HCT116 (cell line): Measurements from ENCODE around the gene SCN7A. TPM values are rescaled to one million over a fixed set of nuclear protein-coding genes. Genes with fewer than 3 reads are reported as not detected.

Source experiments
- ATAC-seq: fragments of 200-7000 bp; cut with Tn5 transposase; 2 replicates; pipeline ENCODE4 v1.9.1; 2020; ENCODE audit warnings: mild to moderate bottlenecking, moderate library complexity
- BruUV-seq: library from RNA; stranded (reverse); fragments of 400-500 nt; replicated peaks from 2 replicates; lab custom pipeline; 2021; lab: Mats Ljungman, UMichigan
- CTCF ChIA-PET: fragments of 300-600 bp; sonication (Branson Sonifier 250); formaldehyde crosslinking; loops from one replicate; lab custom pipeline; 2021; ENCODE audit warnings: antibody characterized with exemption; lab: Charles Lee
- POLR2A ChIA-PET: fragments of 300-600, 350-600 bp; sonication (Branson Sonifier 250); formaldehyde crosslinking; loops from one replicate; lab custom pipeline; 2021; ENCODE audit warnings: antibody characterized with exemption; lab: Charles Lee
- RAD21 ChIA-PET, 2 experiments: fragments of 300-600 bp; sonication (Branson Sonifier 250); formaldehyde crosslinking; loops; one replicate each; lab custom pipeline; 2023; ENCODE audit warnings: low total read pairs in 2 of 2; ENCODE audit not compliant: uncharacterized antibody in 2 of 2, unreplicated experiment in 2 of 2, low non-redundant PET in 1 of 2; lab: Charles Lee
- DNase-seq: peaks from one replicate; pipeline ENCODE4 v3.0.0-alpha.2; 2010; ENCODE audit warnings: low read depth, low spot score
- H2AFZ ChIP-seq: fragments of 200-600 bp; shearing (Covaris generic), sonication (generic); 2 replicates; pipeline ENCODE4 v1.6.1; 2017; ENCODE audit warnings: low read depth, mixed run types, mixed read lengths, antibody characterized with exemption, low read length; ENCODE audit not compliant: poor library complexity, severe bottlenecking
- H3K27ac ChIP-seq: 2 replicates; pipeline ENCODE4 v1.5.1; 2012; ENCODE audit warnings: low read depth, low read length
- H3K27me3 ChIP-seq: fragments of 200-600 bp; sonication (generic); 2 replicates; pipeline ENCODE4 v1.6.1; 2016; ENCODE audit warnings: mixed run types, low read length, mixed read lengths; ENCODE audit not compliant: insufficient read depth
- H3K36me3 ChIP-seq, 2 experiments: fragments of 200-500 bp in 1 of 2; fragments of 200-600 bp in 1 of 2; sonication (Bioruptor generic) in 1 of 2; sonication (generic) in 1 of 2; 2 replicates each; pipeline versions ENCODE4 v1.5.1 to v1.6.1; 2014 to 2016; ENCODE audit warnings: low read length in 2 of 2, inconsistent platforms in 1 of 2, mixed read lengths in 1 of 2, mixed run types in 1 of 2; ENCODE audit not compliant: insufficient read depth in 2 of 2, control insufficient read depth in 1 of 2
- H3K4me1 ChIP-seq, 2 experiments: fragments of 200-600 bp in 1 of 2; sonication (generic) in 1 of 2; 2 replicates each; pipeline versions ENCODE4 v1.5.1 to v1.6.1; 2012 to 2017; ENCODE audit warnings: low read length in 2 of 2, inconsistent platforms in 1 of 2, mild to moderate bottlenecking in 1 of 2, mixed read lengths in 1 of 2, mixed run types in 1 of 2, moderate library complexity in 1 of 2; ENCODE audit not compliant: insufficient read depth in 2 of 2, control insufficient read depth in 1 of 2
- H3K4me2 ChIP-seq: fragments of 200-600 bp; sonication (generic); 2 replicates; pipeline ENCODE4 v1.6.1; 2017; ENCODE audit warnings: mixed run types, low read length, mixed read lengths
- H3K4me3 ChIP-seq, 2 experiments: fragments of 200-600 bp in 1 of 2; sonication (generic) in 1 of 2; replicated peaks in 1 of 2; 2 replicates each; pipeline ENCODE4 v1.5.1; 2011 to 2016; ENCODE audit warnings: low read length in 2 of 2, control low read depth in 1 of 2, low read depth in 1 of 2, mild to moderate bottlenecking in 1 of 2, mixed read lengths in 1 of 2, mixed run types in 1 of 2
- H3K79me2 ChIP-seq: fragments of 200-600 bp; sonication (generic); 2 replicates; pipeline ENCODE4 v1.6.1; 2017; ENCODE audit warnings: mild to moderate bottlenecking, mixed run types, low read length, moderate library complexity, mixed read lengths; ENCODE audit not compliant: insufficient read depth
- H3K9ac ChIP-seq: fragments of 200-600 bp; sonication (generic); 2 replicates; pipeline ENCODE4 v1.6.1; 2016; ENCODE audit warnings: low read length, mixed read lengths
- H3K9me2 ChIP-seq: fragments of 200-600 bp; sonication (generic), shearing (Covaris generic); 2 replicates; pipeline ENCODE4 v1.6.1; 2017; ENCODE audit warnings: mixed run types, mild to moderate bottlenecking, moderate library complexity; ENCODE audit not compliant: insufficient read depth
- H3K9me3 ChIP-seq, 2 experiments: fragments of 200-500 bp in 1 of 2; fragments of 200-600 bp in 1 of 2; sonication (Bioruptor generic) in 1 of 2; sonication (generic) in 1 of 2; 2 replicates each; pipeline ENCODE4 v1.6.1; 2014 to 2017; ENCODE audit warnings: low read length in 2 of 2, mixed read lengths in 2 of 2, inconsistent platforms in 1 of 2, low read depth in 1 of 2, mild to moderate bottlenecking in 1 of 2, mixed run types in 1 of 2, moderate library complexity in 1 of 2; ENCODE audit not compliant: control insufficient read depth in 1 of 2, insufficient read depth in 1 of 2
- H4K20me1 ChIP-seq: fragments of 200-600 bp; sonication (generic), shearing (Covaris generic); 2 replicates; pipeline ENCODE4 v1.6.1; 2017; ENCODE audit warnings: mixed run types, mild to moderate bottlenecking, moderate library complexity; ENCODE audit not compliant: insufficient read depth
- CBX3 ChIP-seq: IDR thresholded peaks from 2 replicates; pipeline ENCODE4 v1.6.1; 2012; ENCODE audit warnings: low read depth
- CTCF ChIP-seq, 3 experiments: fragments of 200-600 bp in 1 of 3; sonication (generic) in 1 of 3; IDR thresholded peaks in 2 of 3; conservative IDR thresholded peaks in 1 of 3; 2 replicates each; pipeline ENCODE4 v1.5.1; 2012 to 2017; ENCODE audit warnings: low read depth in 2 of 3, low read length in 2 of 3, antibody characterized with exemption in 1 of 3, borderline replicate concordance in 1 of 3, control low read depth in 1 of 3, mild to moderate bottlenecking in 1 of 3, mixed read lengths in 1 of 3, mixed run types in 1 of 3, moderate library complexity in 1 of 3; ENCODE audit not compliant: insufficient read depth in 1 of 3
- EZH2phosphoT487 ChIP-seq: fragments of 200-600 bp; IDR thresholded peaks from 2 replicates; pipeline ENCODE4 v1.6.1; 2018; ENCODE audit warnings: antibody characterized with exemption, borderline replicate concordance
- JUND ChIP-seq: IDR thresholded peaks from 2 replicates; pipeline ENCODE4 v1.6.1; 2012
- POLR2A ChIP-seq: IDR thresholded peaks from 2 replicates; pipeline ENCODE4 v1.7.0; 2011; ENCODE audit warnings: borderline replicate concordance; ENCODE audit not compliant: insufficient read depth, insufficient read length; ENCODE audit errors: extremely low read depth
- RAD21 ChIP-seq: IDR thresholded peaks from 2 replicates; pipeline ENCODE4 v1.6.1; 2012; ENCODE audit warnings: low read depth, mild to moderate bottlenecking
- REST ChIP-seq: IDR thresholded peaks from 2 replicates; pipeline ENCODE4 v1.6.1; 2012; ENCODE audit warnings: low read depth
- SIN3A ChIP-seq: IDR thresholded peaks from 2 replicates; pipeline ENCODE4 v1.6.1; 2012; ENCODE audit warnings: low read depth
- ZFX ChIP-seq: fragments of 450-650 bp; IDR thresholded peaks from 2 replicates; pipeline ENCODE4 v1.6.1; 2017
- intact Hi-C: fragments of 100-400 bp; cut with micrococcal nuclease; formaldehyde crosslinking; loops from 2 replicates; pipeline ENCODE4 v1.10.0; 2022
- total RNA-seq: library from RNA; stranded (reverse); gene quantifications from one replicate; pipeline ENCODE4 v1.2.1, GENCODE V29; 2021; ENCODE audit not compliant: unreplicated experiment

The SCN7A gene
- total RNA-seq, 1 experiment from 2014 or later: 0.07 TPM

- TF ChIP-seq REST: no peak
- TF ChIP-seq POLR2A: no peak
- no peak for TF ChIP-seq CTCF (IDR thresholded peaks at IDR 0.05 in 2 of 3, conservative IDR thresholded peaks at IDR 0.05 in 1 of 3; ENCODE audit: borderline replicate concordance in 1 of 3, insufficient read depth in 1 of 3, low read depth in 2 of 3, low read length in 2 of 3)
- no peak for TF ChIP-seq JUND
- TF ChIP-seq CBX3: no peak
- TF ChIP-seq SIN3A: no peak
- TF ChIP-seq ZFX: no peak
- TF ChIP-seq, all 23 proteins: peak for 0
These were observed 44.6 kb downstream of the SCN7A start (continued) for GRCh38 chr2:166449439-166449838.

- DNase-seq (no peak), ATAC-seq (no peak)
- H3K4me1 ChIP-seq: no peaks in the 10 kb centered on the region
- POLR2A ChIA-PET: no interaction called here
- intact Hi-C loops: no loop called here
- no peak overlapping the region for H3K4me2 ChIP-seq
- no peaks in the 10 kb centered on the region for H3K27me3 ChIP-seq
- no peaks in the 10 kb centered on the region for H3K79me2 ChIP-seq
- RAD21 ChIA-PET: no interaction called here
- H2AFZ ChIP-seq: no peak overlapping the region
- H3K9ac ChIP-seq: no peak overlapping the region
- no peak overlapping the region for H3K4me3 ChIP-seq
- H3K9me3 ChIP-seq: no peaks in the 10 kb centered on the region
- no TSS peak for BruUV-seq
- H3K36me3 ChIP-seq: no peaks in the 10 kb centered on the region
- H4K20me1 ChIP-seq: no peaks in the 10 kb centered on the region
- TF ChIP-seq CTCF (IDR thresholded peaks at IDR 0.05 in 2 of 3, conservative IDR thresholded peaks at IDR 0.05 in 1 of 3; ENCODE audit: borderline replicate concordance in 1 of 3, insufficient read depth in 1 of 3, low read depth in 2 of 3, low read length in 2 of 3) (no peak), RAD21 (no peak), SIN3A (no peak), EZH2phosphoT487 (no peak)
- H3K27ac ChIP-seq: no peak overlapping the region
- CTCF ChIA-PET: no interaction called here
- H3K9me2 ChIP-seq: no peaks in the 10 kb centered on the region
These were observed 45.9 kb downstream of the SCN7A start for GRCh38 chr2:166448106-166448505.
